T47D (cell line): ENCODE measurements around the gene LRRC8C.

Experiments
- DNase-seq, 2 experiments: peaks; one replicate each; pipeline versions ENCODE4 v3.0.0 to v3.0.0-alpha.2; 2011 to 2012; ENCODE audit warnings: low read depth in 1 of 2, low spot score in 1 of 2
- JUND ChIP-seq: IDR thresholded peaks from 2 replicates; pipeline ENCODE4 v1.6.1; 2012; ENCODE audit warnings: low read depth
- in situ Hi-C: cut with HindIII; loops from 2 replicates; pipeline ENCODE4 v1.10.0; 2016; ENCODE audit warnings: low sequenced_read_pairs, low pct_unique_long_range_greater_than_20kb

LRRC8C gene

DNA sequence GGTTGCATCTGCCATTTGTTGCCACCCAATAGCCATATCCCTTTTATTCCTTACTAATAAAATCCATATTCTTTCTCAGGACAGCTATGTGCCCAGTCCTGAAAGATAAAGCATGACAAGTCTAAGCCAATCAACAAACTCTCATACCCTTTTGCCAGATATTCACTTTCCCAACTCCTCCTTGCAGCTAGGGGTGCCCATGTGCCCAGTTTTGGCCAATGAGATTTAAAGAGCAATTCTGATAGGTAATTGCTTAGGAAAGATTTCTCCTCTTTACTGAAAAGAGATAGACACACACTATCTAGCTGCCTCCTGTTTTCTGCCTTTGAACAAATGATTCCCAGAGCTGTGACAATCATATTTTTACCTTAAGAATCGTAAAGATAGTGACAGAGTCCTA is 132.9 kb downstream of the LRRC8C start:
- no peak for DNase-seq
- in situ Hi-C loops, result no loop called here
- TF ChIP-seq JUND, result no peak

DNA sequence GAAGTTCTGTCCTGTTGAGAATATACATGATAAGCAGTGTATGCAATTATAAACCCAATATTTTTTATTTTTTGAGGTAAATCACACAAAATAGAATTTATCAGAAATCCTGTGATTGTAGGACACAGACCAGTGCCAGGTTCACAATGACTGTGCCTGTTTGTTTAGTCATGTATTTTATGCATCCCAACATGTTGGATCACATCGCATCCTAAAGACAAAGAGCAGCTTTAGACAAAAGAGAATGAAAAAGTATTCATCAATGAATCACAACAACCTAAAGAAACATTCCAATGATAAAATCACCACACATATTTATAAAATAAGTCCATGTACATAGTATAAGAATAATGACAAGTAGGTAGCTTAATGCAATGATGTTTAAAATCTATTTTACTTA is 134.7 kb downstream of the LRRC8C start:
- DNase-seq, result no peak
- TF ChIP-seq JUND, result no peak
- in situ Hi-C loops, result no loop called here
